ENCODE results near the gene MYPOP. TPM values are rescaled to one million over a fixed set of nuclear protein-coding genes. Genes with fewer than 3 reads are reported as not detected.

The MYPOP gene
- total RNA-seq, 4 donors from 2014 or later = 3.6 to 9.0 (median 5.5) TPM

DNA sequence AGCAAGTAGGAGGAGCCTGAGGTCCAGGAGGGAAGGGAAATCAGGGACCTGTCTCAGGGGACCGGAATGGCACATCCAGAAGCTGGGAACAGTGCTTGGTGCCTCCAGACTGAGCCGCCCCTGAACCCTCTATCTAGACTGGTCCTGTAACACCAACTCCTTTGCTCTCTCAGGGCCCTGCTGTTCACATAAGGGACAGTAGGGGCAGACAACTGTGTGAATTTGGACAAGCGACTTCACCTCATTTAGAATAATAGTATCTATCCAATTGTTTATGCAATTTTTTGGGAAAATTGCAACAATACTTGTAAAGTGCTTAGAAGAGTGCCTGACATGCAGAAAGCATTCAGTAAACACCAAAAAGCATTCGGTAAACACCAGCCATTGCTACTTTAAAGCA is 53.5 kb downstream of the MYPOP start:
- DNase-seq (ENCODE audit: low spot score in 2 of 2) = no peak
- H3K36me3 ChIP-seq = peaks cover 8 to 100% (median 42%) of the 10 kb centered on the region in 3 donors
- WGBS, 2 donors = 90 to 91% methylated on average over 4 of the region's 4 CpGs
- TF ChIP-seq EP300 (IDR thresholded peaks at IDR 0.05) = no peak
- TF ChIP-seq, protein P1, sequence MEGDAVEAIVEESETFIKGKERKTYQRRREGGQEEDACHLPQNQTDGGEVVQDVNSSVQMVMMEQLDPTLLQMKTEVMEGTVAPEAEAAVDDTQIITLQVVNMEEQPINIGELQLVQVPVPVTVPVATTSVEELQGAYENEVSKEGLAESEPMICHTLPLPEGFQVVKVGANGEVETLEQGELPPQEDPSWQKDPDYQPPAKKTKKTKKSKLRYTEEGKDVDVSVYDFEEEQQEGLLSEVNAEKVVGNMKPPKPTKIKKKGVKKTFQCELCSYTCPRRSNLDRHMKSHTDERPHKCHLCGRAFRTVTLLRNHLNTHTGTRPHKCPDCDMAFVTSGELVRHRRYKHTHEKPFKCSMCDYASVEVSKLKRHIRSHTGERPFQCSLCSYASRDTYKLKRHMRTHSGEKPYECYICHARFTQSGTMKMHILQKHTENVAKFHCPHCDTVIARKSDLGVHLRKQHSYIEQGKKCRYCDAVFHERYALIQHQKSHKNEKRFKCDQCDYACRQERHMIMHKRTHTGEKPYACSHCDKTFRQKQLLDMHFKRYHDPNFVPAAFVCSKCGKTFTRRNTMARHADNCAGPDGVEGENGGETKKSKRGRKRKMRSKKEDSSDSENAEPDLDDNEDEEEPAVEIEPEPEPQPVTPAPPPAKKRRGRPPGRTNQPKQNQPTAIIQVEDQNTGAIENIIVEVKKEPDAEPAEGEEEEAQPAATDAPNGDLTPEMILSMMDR (IDR thresholded peaks at IDR 0.05) = no peak
- no peak for TF ChIP-seq POLR2A (IDR thresholded peaks at IDR 0.05)
- no peaks in the 10 kb centered on the region for H3K4me1 ChIP-seq
- H3K4me3 ChIP-seq = no peak overlapping the region
- H3K27ac ChIP-seq = no peak overlapping the region
- no peaks in the 10 kb centered on the region for H3K9me3 ChIP-seq
- no peaks in the 10 kb centered on the region for H3K27me3 ChIP-seq

DNA sequence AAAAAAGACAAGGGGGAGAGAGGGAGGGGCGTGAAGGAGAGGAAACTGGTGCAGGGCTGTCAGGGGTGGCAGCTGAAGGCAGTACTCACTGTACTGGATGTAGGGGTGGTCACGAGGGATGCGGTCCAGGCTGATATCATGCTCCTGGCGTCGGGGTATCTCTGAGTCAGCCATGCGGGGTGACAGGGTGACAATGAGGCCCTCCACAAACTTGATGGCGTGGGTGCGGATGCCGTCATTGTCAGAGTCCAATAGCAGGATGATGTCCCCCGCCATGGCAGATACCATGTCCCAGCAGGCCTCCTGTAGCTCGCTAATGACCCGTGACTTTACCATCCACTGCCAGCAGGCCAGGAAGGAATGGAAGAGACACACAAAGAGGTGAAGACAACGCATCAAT is 54.8 kb downstream of the MYPOP start:
- Histone ChIP-seq H3K36me3 (peaks cover 11 to 100% (median 44%) of the 10 kb centered on the region in 3 donors), H3K4me3 (no peak overlapping the region), H3K27ac (no peak overlapping the region), H3K9me3 (no peaks in the 10 kb centered on the region), H3K27me3 (no peaks in the 10 kb centered on the region), H3K4me1 (no peaks in the 10 kb centered on the region)
- DNase-seq (ENCODE audit: low spot score in 2 of 2) = no peak
- TF ChIP-seq POLR2A (IDR thresholded peaks at IDR 0.05) (no peak), EP300 (IDR thresholded peaks at IDR 0.05) (no peak)
- TF ChIP-seq, protein P1 (IDR thresholded peaks at IDR 0.05) = no peak
- WGBS, 2 donors = 85 to 88% methylated on average over 13 of the region's 13 CpGs

DNA sequence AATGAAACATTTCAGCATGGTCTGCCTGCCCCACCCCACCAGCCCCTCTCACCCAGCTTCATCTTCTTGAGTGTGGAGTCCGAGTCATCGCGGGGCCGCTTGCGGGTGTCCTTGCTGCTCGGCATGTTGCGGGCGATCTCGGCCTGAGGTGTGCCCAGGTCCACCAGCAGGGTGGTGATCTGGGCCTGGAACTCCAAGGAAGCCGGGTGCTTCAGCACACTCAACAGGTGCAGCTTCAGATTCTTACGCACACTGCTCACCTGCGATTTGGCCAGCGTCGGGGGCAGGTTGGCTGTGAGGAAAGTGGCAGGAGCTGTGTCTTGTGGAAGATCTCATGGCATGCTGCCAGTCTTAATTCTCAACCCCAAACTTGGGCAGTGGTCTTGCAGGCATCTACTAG is 60.2 kb downstream of the MYPOP start:
- no peak overlapping the region for H3K4me3 ChIP-seq
- WGBS, 2 donors = 94 to 96% methylated on average over 14 of the region's 14 CpGs
- no peaks in the 10 kb centered on the region for H3K9me3 ChIP-seq
- TF ChIP-seq EP300 (IDR thresholded peaks at IDR 0.05) (no peak), POLR2A (IDR thresholded peaks at IDR 0.05) (no peak)
- TF ChIP-seq, protein P1 (IDR thresholded peaks at IDR 0.05) = no peak
- DNase-seq (ENCODE audit: low spot score in 2 of 2) = no peak
- peaks cover 2 to 100% (median 21%) of the 10 kb centered on the region in 3 donors for H3K36me3 ChIP-seq
- no peaks in the 10 kb centered on the region for H3K4me1 ChIP-seq
- H3K27me3 ChIP-seq = no peaks in the 10 kb centered on the region
- H3K27ac ChIP-seq = no peak overlapping the region

Other genes starting within 250 kb of the MYPOP start
- gene GIPR, start 234.4 kb downstream of the MYPOP start, total RNA-seq = 1 to 10 TPM in 1 of 4 donors, under 1 TPM in 1, not detected in 2; 0.98 to 2.4 TPM
- 100 to 1,000 TPM; 125 to 151 (median 137) TPM for gene SNRPD2, start 210.7 kb downstream of the MYPOP start, total RNA-seq
- 10 to 100 TPM in 2 of 4 donors, 1 to 10 TPM in 2; 5.9 to 13.2 (median 10.5) TPM for gene QPCTL, start 209.9 kb downstream of the MYPOP start, total RNA-seq
- 10 to 100 TPM in 3 of 4 donors, 1 to 10 TPM in 1; 9.8 to 15.9 (median 13.7) TPM for gene FBXO46, start 171.7 kb downstream of the MYPOP start, total RNA-seq
- not detected for gene MEIOSIN, start 169.2 kb downstream of the MYPOP start, total RNA-seq
- 10 to 100 TPM; 21.0 to 31.0 (median 22.9) TPM for gene SIX5, start 133.4 kb downstream of the MYPOP start, total RNA-seq
- gene DMPK, start 120.1 kb downstream of the MYPOP start, total RNA-seq = 10 to 100 TPM; 59.0 to 87.9 (median 77.4) TPM
- gene DMWD, start 109.8 kb downstream of the MYPOP start, total RNA-seq = 10 to 100 TPM; 28.4 to 75.0 (median 53.8) TPM
- under 1 TPM in 1 of 4 donors, not detected in 3; 0.30 TPM for gene RSPH6A, start 87.3 kb downstream of the MYPOP start, total RNA-seq
- 10 to 100 TPM; 31.0 to 89.0 (median 57.4) TPM for gene SYMPK, start 39.5 kb downstream of the MYPOP start, total RNA-seq
- not detected for gene FOXA3, start 38.3 kb downstream of the MYPOP start, total RNA-seq
- 10 to 100 TPM; 16.4 to 33.3 (median 27.2) TPM for gene IRF2BP1, start 16.5 kb downstream of the MYPOP start, total RNA-seq
- not detected for gene NANOS2, start 12.2 kb upstream of the MYPOP start, total RNA-seq
- gene NOVA2, start 71.3 kb upstream of the MYPOP start, total RNA-seq = 1 to 10 TPM; 1.5 to 6.9 (median 1.7) TPM
- 10 to 100 TPM; 16.2 to 31.4 (median 21.3) TPM for gene CCDC61, start 92.9 kb upstream of the MYPOP start, total RNA-seq
- not detected for gene PGLYRP1, start 120.4 kb upstream of the MYPOP start, total RNA-seq
- 1 to 10 TPM in 1 of 4 donors, under 1 TPM in 3; 0.21 to 1.8 (median 0.89) TPM for gene IGFL4, start 138.4 kb upstream of the MYPOP start, total RNA-seq
- not detected for gene IGFL3, start 222.1 kb upstream of the MYPOP start, total RNA-seq
- gene IGFL2, start 245.6 kb upstream of the MYPOP start, total RNA-seq = 1 to 10 TPM in 1 of 4 donors, not detected in 3; 1.0 TPM

Measured in tibial nerve (tissue), 4 donors.